NOMO-1 treated with DMSO at 0.1 percent for 48 hours (cell line): ENCODE data around the gene NME7.

Experiments
- DNase-seq: peaks from one replicate; lab custom pipeline; 2025; ENCODE audit not compliant: unreplicated experiment; lab: John Stamatoyannopoulos, UW

The NME7 gene

GRCh38 chr1:169090308-169090899 lies 277.2 kb downstream of the NME7 start:
- DNase-seq: no peak

DNA sequence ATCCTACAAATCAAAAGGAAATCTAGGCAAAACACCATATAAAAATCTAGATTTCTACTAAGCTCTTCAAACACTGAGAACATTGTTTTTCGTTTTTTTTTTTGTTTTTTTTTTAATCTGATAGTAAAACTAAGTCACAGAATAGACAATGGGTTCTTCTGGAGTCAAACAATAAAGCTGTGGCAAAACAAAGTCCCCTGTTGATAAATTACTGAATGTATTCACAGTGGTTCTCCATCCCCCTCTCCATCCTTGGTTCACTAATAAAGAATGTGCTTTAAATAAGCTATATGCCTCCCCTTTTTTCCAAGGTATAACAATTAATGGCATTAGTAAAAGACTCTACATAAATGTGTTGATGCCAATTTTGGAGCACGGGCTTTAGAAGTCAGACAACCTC lies 277.8 kb downstream of the NME7 start:
- DNase-seq: no peak

DNA sequence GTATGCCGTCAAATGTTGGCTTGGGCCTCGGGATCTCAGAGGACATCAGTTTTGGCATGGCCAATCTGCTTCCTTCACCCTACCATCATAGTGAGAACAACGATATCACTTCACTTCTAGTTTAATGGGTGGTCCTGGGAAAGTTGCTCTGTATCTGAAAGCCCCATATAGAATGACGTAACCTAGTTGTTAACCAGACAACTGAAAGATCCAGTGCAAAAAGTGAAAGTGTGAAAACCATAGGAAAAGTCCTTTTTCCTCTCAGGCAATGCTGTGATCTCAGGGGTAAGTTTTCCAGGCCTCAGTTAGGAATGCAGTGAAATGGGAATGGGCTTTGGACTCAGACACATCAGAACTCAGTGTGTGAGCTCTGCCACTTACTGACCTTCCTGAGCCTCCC lies 279.7 kb downstream of the NME7 start:
- DNase-seq: no peak

DNA sequence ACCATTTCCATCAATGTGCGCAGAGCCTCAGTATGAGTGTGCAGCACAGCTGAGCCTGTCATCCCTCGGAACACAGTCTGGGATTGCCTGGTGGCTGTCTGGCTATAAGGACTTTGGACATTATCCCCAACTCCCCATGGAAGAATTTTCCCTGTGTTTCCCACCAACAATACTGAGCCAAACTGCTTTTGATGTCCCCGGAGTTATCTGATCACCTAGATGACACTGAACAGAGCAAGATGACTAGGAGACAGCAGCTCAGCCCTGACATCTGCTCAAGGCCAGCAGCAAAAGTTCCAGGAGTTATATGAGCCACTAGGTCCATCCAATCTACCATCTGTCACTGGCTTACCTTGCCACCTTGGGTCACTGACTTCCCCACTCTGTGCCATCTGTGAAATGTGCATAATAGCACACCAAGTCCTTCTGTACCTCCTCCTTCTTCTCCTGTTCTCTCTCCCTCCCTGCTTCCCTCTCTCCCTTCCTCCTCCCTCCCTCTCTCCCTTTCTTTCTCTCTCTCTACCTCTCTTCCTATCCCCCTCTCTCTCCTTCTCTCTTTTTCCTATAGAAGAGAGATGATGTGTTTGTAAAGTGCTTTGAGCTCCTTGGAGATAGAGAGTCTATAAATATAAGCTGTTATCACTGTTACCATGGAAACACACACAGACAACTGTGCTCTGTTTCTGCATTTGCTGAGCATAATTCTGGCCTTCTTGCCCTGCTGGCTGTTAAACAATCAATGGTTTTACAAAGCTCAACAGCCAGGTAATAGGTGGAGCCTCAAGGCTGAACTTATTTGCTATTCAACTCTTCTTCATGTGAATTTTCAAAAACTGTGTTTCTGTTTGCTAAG lies 280.8 kb downstream of the NME7 start:
- no peak for DNase-seq

- no peak for DNase-seq
Observed at GRCh38 chr1:169085911-169086310, 281.7 kb downstream of the NME7 start.
